Measurements from ENCODE around the gene ECHDC3. TPM values are rescaled to one million over a fixed set of nuclear protein-coding genes. Genes with fewer than 3 reads are reported as not detected.

The ECHDC3 gene
- total and polyA plus RNA-seq, 2 of the 8 experiments (the other 6 are each of a cell fraction or from before 2014, with no cell fraction given) = 15.6 to 19.9 TPM

DNA sequence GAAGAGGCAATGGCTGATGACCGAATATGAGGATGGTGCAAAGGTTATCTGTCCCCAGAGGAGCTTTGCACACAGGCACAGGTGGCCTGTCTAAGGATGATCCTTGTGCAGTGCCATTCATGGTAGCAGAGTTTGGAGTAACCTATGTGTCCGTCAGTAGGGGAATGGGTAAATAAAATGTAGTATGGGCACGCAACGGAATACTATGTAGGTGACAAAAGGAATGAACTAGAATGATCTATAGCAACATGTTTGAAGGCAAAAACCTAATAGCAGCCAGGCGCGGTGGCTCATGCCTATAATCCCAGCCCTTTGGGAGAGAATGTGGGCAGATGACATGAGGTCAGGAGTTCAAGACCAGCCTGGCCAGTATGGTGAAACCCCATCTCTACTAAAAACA is 41.6 kb upstream of the ECHDC3 start:
- H2BK5ac ChIP-seq (ENCODE audit: low read depth, low read length) = no peak overlapping the region
- H3K23me2 ChIP-seq (ENCODE audit: low read depth, low read length) = no peaks in the 10 kb centered on the region
- H3K9ac ChIP-seq (replicated peaks in 1 of 4; ENCODE audit: extremely low read depth in 1 of 4, low read depth in 3 of 4, low read length in 3 of 4) = no peak overlapping the region
- no peak overlapping the region for H3K4me2 ChIP-seq (ENCODE audit: insufficient read depth in 1 of 2, low read depth in 2 of 2, low read length in 2 of 2)
- no peak overlapping the region for H3K56ac ChIP-seq (replicated peaks; ENCODE audit: insufficient read length, low read depth, low read length)
- H3K14ac ChIP-seq (ENCODE audit: insufficient read length) = no peak overlapping the region
- H2BK20ac ChIP-seq (ENCODE audit: low read length) = no peak overlapping the region
- no peaks in the 10 kb centered on the region for H3K4me1 ChIP-seq (replicated peaks in 1 of 4; ENCODE audit: control insufficient read depth in 3 of 4, insufficient read depth in 4 of 4, low read length in 3 of 4)
- H2BK12ac ChIP-seq (ENCODE audit: low read depth, low read length) = no peak overlapping the region
- no peak overlapping the region for H3K27ac ChIP-seq (ENCODE audit: low read depth, low read length)
- no peaks in the 10 kb centered on the region for H3K79me2 ChIP-seq (ENCODE audit: control insufficient read depth in 1 of 2, insufficient read depth in 2 of 2, low read length in 2 of 2)
- ChIA-PET CTCF (ENCODE audit: partially characterized antibody) (interaction anchor here (0.6 to 1.1 kb wide), 2 partner anchors 25 to 205 kb away, joined by 3 to 4 read pairs; no protein-coding TSS in a partner anchor), POLR2A (ENCODE audit: partially characterized antibody) (no interaction called here)
- FAIRE-seq = no peak
- H3K36me3 ChIP-seq (ENCODE audit: control insufficient read depth in 2 of 4, insufficient read depth in 4 of 4, low read length in 3 of 4) = no peaks in the 10 kb centered on the region
- WGBS, 2 experiments (ENCODE audit: extremely low coverage in 1 of 2, insufficient coverage in 1 of 2, insufficient read length in 1 of 2, insufficient replicate concordance in 2 of 2, low coverage in 1 of 2, low lambda C conversion rate in 2 of 2, missing lambda C conversion rate in 1 of 2) = 98% methylated on average over 6 of the region's 6 CpGs; no CpG with 5 or more reads in 1 of the 2 experiments
- H3K18ac ChIP-seq (ENCODE audit: extremely low read depth, low read length) = no peak overlapping the region
- no peak overlapping the region for H3K4ac ChIP-seq (replicated peaks; ENCODE audit: insufficient read length, low read depth, low read length)
- no peaks in the 10 kb centered on the region for H3K27me3 ChIP-seq (replicated peaks in 1 of 4; ENCODE audit: control insufficient read depth in 3 of 4, extremely low read depth in 1 of 4, insufficient read depth in 3 of 4, low read length in 3 of 4)
- no peak overlapping the region for H4K8ac ChIP-seq (ENCODE audit: extremely low read depth, insufficient read depth, low read length)
- H2AK5ac ChIP-seq (ENCODE audit: low read depth, low read length) = no peak overlapping the region
- no peak overlapping the region for H2BK15ac ChIP-seq (ENCODE audit: low read length)
- H3K9me3 ChIP-seq (ENCODE audit: insufficient read depth in 2 of 2, low read depth in 1 of 2, low read length in 1 of 2) = no peaks in the 10 kb centered on the region
- H4K91ac ChIP-seq (replicated peaks; ENCODE audit: insufficient read length, low read length) = no peak overlapping the region
- no peak overlapping the region for H3K4me3 ChIP-seq (ENCODE audit: extremely low read depth in 1 of 4, insufficient read depth in 2 of 4, low read depth in 3 of 4, low read length in 4 of 4)
- H2BK120ac ChIP-seq (replicated peaks; ENCODE audit: low read depth, low read length) = no peak overlapping the region
- no peaks in the 10 kb centered on the region for H3K79me1 ChIP-seq (ENCODE audit: low read depth, low read length)
- H2AFZ ChIP-seq (ENCODE audit: low read length) = no peak overlapping the region
- H4K5ac ChIP-seq (ENCODE audit: insufficient read length, low read depth, low read length) = no peak overlapping the region
- H4K20me1 ChIP-seq (replicated peaks in 1 of 2; ENCODE audit: control insufficient read depth in 1 of 2, insufficient read depth in 2 of 2, low read length in 2 of 2) = no peaks in the 10 kb centered on the region
- H3K23ac ChIP-seq (ENCODE audit: insufficient read length) = no peak overlapping the region
- no peak for DNase-seq (ENCODE audit: low read depth in 1 of 2, low spot score in 2 of 2)
- TF ChIP-seq CEBPB (IDR thresholded peaks at IDR 0.05; ENCODE audit: low read depth, low read length) (no peak), SP2 (IDR thresholded peaks at IDR 0.05; ENCODE audit: low read length) (no peak), PHF8 (conservative IDR thresholded peaks at IDR 0.05; ENCODE audit: low read depth, low read length) (no peak), RAD21 (IDR thresholded peaks at IDR 0.05 in 1 of 2, conservative IDR thresholded peaks at IDR 0.05 in 1 of 2; ENCODE audit: low read depth in 2 of 2, low read length in 2 of 2) (no peak), CTBP2 (IDR thresholded peaks at IDR 0.05; ENCODE audit: borderline replicate concordance, insufficient read depth, insufficient read length, low read length) (no peak), CHD1 (IDR thresholded peaks at IDR 0.05; ENCODE audit: low read depth, low read length) (no peak), EGR1 (IDR thresholded peaks at IDR 0.05; ENCODE audit: borderline replicate concordance, low read depth, low read length) (no peak), TEAD4 (IDR thresholded peaks at IDR 0.05; ENCODE audit: low read depth, low read length) (no peak), ZNF274 (IDR thresholded peaks at IDR 0.05; ENCODE audit: borderline replicate concordance, extremely low read depth, low read length) (no peak), KDM4A (IDR thresholded peaks at IDR 0.05; ENCODE audit: low read depth, low read length, severe bottlenecking) (no peak), JUN (IDR thresholded peaks at IDR 0.05; ENCODE audit: low read depth, low read length) (no peak), EZH2 (IDR thresholded peaks at IDR 0.05; ENCODE audit: low read depth, low read length, severe bottlenecking) (no peak), SIN3A (conservative IDR thresholded peaks at IDR 0.05 in 1 of 2, IDR thresholded peaks at IDR 0.05 in 1 of 2; ENCODE audit: low read depth in 1 of 2, low read length in 2 of 2) (no peak)
- TF ChIP-seq, protein P1, sequence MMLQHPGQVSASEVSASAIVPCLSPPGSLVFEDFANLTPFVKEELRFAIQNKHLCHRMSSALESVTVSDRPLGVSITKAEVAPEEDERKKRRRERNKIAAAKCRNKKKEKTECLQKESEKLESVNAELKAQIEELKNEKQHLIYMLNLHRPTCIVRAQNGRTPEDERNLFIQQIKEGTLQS (IDR thresholded peaks at IDR 0.05; ENCODE audit: insufficient read depth, low read depth, low read length) = no peak

All from H1 (cell line).